GM19238 (cell line): ENCODE results near the gene FRMD4A.

ENCODE experiments used
- DNase-seq: peaks from one replicate; pipeline ENCODE4 v3.0.0; 2011; ENCODE audit warnings: low spot score; ENCODE audit not compliant: insufficient read length

The FRMD4A gene

DNA sequence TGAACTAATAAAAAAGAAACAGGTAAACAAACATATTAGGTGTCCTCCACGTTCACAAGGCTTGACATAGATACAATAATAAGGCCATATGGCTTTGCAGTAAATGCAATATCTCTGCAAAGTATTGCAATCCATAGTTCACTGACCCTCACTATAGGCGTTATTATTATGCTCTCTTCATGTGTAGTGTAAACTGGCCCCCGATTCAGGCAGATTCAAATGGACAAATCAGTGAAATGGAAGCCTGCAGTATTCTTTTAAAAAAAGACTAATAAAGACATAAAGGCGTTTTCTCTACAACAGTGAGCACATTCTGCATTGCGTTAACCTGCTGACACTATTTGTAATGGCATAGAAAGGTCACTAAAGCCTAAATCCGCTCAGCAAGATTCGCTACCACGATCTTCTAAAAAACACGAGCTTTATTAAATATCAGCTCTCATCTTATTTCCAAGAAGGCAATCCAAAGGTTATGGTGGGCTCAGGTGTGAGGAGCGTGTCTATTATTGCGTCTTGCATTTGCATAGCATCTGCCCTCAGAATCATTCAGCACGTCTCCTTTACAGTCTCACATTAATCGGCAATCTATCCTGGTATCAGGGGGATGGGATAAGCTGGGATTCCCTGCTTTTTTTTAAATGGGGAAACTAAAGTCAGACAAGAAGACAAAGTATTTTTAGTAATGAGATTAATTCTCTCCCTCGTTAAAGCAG, 36.2 kb downstream of the FRMD4A start:
- DNase-seq = no peak

DNA sequence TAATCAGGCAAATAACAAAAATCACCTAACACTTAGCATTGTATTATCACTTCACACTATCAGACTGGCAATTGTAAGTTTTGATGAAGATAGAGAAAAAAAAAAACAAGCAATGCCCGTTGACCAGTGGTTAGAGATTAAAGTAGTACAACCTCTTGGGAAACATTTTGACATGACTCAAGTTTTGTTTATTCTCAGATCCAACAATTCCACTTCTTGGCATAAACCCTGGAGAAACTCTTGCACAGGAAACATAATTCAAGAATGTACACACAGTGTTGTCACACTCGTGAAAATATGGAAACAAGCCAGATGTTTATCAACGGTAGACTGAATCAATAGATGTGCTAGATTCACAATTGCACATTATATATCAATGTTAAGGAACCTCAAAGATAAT, 37.2 kb downstream of the FRMD4A start:
- DNase-seq = no peak

DNA sequence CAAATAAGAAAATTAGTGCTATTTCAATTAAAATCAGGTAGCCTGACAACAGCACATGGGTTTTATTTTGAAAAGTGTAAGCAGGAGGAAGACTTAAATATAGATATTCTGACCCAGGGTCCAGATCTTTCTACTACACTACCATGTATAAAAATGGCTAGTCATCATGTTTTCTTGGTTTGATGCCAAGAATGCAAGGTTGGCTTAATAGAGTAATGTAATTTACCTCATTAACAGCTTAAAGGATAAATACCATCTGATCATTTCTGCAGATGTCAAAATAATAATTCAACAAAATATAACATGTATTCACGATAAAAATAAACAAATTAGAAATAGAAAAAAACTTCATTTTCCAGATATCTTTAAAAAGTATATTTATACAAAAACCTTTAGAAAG, 39.4 kb downstream of the FRMD4A start:
- no peak for DNase-seq

DNA sequence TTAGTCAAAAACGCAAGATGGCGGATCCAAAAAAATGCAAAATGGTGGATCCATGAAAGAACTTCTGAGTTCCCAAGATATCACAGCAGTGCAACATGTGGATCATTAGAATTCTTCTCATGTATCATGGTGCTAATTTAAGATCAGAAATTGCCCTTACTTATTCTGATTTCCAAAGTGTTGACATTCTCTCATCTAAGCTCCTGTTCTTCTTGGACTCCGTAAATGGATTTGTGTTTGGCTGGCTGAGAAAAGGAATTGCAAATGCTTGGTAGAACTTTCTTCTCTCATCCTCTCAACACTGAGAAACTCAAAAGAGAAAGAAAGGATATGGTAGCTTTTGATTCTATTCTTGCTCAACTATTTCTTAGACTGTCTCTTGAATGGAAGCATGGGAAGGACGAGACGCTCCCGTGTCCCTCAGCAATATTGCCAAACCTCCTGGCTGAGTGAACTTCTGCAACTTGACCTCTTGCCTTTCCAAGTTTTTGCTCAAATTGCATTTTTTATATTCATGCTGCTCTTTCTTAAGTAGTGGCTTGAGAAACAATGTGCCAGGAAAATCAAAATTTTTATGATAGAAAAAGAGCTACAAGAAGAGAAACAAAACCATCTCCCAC, 44.7 kb downstream of the FRMD4A start:
- no peak for DNase-seq

DNA sequence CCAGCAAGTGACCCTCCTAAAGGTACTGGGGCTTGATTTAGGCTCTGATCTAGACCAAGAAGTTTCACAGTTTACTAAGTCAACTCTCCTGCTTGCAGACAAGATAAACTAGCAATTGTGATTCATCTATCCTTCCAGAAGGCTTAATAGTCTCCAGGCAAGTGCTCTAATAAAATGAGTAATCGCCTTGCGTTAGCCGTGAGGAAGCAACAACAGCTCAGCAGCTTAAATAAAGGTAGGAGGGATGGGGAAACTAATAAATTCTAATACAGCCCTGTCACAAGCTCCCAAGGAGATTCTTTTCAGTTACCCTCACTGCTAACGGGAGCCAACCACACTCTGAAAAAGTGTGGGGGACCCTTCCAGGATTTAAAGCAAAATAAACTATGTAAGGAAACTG, 48.4 kb downstream of the FRMD4A start:
- DNase-seq = no peak

DNA sequence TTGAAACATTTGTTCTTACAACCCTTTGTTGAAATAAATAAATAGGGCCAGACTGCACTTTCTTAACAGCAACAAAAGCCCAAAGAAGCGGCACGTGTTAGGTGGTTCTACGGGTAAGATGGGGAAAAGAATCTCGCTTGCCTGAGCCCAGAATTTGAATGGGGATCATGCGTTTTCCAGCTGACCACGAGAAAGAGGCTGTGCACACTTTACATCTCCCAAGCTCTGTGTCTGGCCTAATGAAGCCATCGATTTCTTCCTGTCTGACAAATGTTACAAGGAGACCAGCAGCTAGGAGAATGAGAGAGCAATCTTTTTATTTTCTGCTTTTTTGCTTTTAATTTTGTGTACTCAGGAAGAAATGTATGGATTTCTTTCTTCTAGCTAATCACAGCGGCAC, 52.2 kb downstream of the FRMD4A start:
- no peak for DNase-seq

DNA sequence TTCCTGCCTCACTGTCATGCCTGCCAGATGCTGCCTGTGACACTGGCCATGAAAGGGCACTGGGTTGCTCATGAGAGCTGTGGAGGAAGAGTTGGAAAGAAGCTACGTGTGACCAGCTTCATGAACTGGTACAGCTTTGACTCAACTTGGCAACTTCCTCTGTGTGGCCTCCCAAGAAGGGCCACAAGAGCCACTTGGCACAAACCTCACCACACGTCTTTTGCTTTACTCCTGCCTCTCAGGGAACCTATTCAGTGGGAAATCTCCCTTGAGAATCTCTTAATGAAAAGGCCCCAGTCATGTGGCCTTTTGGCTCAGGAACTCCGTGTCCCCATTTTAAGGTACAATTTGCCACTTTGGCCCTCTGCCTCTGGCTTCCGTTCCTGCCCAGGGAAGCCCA, 54.5 kb downstream of the FRMD4A start:
- no peak for DNase-seq

DNA sequence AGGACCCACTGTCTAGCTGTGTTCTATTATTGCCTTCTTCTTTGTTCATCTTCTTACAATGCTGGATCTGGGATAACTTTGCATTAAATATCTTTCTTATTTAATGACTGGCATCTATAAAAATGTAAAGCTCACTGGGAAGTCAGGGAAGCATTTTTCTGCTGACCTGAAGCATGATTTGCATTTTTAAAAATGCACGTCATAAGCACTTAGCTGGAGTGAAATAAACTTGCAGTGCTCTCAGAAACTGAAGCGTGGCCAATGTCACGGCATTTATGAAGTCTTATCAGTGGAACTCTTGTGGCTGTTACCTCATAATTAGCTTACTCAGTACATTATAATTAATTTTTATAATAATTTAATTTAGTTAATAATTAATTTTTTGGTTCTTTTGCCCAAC, 59.1 kb downstream of the FRMD4A start:
- DNase-seq = no peak

DNA sequence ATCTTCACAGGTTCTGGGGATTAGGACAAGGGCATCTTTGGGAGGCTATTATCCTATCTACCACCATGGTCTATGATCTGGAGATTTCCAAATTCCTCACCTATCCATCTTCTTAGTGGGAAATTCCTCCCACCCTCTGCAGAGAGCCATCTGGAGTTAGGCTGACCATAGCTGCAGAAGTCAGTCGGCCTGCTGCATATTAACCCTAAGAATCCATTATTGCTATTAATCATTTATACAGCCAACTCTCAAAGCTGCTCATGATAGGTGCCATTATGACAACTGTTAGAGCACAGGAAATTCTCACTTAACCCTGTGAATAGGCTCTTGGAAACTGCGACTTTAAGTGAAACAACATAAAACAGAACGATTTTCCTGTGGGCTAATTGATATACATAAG, 60.4 kb downstream of the FRMD4A start:
- no peak for DNase-seq

DNA sequence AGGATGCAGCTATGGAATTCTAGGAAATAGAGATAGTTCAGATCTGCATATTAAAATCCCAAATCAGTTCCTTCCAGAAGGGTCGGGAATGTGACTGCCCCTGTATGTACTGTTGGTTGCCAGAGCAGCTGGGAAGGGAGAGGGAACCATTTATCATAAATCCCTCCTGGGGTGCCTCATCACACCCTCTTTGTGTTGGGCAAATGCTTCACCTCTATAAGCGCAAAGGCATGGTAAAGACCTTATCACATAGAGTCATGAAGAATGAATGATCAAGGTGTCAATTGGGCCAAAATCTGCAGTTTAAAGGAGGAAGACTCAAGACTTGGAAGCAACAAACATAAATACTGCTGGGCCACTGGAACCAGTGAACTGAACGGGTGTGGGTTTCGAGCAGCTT, 65.0 kb downstream of the FRMD4A start:
- DNase-seq = no peak

DNA sequence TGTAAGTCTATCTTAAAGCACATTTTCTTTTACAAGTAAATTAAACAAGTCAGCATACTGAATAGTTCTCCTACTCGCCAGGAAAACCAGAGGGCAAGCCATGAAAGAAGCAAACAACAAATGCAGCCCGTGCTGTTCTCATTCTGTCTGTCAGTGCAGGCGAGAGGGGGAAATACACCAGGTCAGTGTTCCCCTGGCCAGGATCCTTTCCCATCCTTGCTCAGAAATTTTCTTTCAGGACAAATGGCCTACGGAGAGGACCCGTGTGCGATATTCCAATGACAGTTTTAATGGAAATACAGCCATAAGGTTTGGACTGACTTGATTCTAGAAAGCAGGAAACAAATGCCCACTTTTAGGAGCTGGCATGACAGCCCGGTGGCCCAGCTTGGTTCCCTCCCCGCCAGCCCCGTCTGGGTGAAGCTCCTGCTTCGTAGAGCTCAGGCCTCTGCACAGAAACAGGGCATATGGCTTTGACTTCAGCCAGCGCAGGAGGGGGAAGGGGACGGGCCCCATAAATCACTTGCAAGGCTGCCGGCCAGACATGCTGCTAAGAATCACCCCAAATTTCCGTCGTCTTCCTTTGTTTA, 67.8 kb downstream of the FRMD4A start:
- DNase-seq = no peak

DNA sequence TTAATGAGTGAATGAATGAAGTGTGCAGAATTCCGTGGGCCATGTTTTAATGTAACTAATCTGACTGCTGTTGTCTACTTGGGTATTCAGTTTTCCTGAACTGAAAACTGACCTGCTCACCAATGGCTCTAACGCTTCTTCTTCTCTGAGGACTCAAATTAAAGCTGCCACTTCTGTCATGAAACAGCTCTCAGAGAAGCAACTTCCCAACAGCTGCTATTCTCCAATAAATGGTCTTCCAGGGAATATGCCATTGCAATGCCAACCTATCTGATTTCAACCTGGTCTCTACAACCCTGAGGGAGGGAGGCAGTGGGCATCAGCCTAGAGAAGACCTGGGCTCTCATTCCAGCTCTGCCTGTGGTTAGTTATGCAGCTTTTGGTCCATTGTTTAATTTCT, 69.4 kb downstream of the FRMD4A start:
- no peak for DNase-seq

DNA sequence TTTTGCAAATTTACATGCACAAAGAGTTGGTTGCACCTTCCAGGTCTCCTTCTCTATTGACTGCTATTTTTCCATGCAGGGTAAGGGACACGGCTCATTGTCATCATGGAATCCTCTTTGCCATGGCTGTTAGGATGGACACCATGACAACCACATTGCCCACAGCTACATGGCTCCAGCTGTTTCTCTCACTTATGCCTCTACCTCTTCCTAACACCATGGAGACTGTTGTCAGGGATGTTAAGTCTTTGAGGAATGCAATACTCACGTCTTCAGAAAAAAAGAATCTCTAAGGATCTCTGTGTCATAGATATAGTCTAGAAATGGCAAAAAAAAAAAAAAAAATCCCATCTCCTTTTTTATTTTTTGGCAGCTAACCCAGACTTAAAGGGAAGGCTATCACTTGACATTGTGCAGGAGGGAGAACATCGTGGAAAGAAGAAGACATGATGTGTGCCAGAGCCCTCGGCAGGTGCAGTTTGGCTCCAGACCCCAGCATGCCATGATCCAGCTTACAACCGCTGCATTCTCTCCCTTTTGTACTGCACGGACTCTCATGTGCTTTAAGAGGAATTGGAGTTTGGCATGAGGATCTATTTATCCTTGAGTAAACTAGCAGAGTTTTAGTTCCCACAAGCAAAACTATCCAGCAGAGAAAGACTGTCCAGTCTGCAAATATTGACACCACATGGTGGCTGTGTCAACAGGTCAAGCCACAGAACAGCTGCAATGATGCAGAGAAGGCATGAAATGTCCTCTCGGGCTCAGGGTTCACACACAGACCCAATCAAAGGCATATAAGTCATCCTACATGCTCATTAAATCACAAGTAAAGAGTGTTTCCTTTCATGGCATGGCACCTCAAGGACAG, 70.8 kb downstream of the FRMD4A start:
- no peak for DNase-seq

DNA sequence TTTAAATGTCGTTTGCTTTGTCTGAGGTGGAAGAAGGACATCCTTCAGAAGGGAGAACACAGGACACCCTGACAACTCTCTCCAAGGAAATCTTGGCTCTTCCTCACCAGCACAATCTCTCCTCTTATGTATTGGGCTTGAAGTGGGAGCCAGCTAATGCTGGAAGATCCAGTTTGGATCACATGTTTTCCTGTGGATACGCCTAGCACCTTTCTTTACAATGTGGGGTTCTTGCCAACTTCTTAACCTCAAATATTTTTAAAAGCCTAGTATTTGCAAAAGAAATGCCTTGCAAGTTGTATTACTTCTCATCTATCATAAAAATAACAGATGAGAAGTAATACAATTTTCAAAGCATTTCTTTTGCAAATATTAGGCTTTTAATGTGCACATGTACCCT, 76.4 kb downstream of the FRMD4A start:
- no peak for DNase-seq

DNA sequence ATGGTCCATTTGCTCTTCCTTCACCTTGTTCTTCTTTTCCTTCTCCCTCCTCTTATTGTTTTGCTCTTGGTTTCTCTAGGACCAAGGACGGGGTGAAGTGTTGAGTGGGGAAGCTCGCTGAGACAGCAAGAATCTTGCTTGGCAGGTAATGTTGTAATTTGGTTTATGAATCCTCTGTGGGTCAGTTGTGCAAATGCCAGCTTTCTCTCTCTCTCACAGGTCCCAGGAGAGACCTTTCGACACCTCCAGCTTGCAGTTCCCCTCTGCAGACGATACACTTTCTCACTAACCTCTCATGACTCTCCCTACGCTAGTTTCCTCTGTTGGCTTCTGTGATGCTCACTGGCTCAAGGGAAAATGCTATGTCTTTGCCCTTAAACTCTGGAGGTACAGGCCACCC, 77.0 kb downstream of the FRMD4A start:
- DNase-seq = no peak

DNA sequence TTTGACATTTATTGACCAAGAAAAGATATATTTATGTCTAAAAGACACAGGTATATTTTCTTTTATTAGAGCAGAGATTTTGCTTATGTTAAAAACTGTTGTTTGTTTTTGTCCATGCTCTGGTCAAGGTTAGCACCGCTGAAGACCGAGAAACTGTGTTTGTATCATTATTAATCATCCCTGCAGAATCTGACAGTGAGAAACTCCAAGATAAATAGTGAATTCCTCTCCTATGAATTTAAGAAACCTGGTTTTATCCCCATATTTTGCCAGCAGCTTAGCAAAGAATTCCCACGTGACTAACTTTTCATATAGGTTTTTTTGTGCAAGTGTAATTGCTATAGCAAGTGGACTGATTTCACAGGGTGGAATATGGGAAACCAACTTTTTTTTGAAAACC, 77.6 kb downstream of the FRMD4A start:
- DNase-seq = no peak

DNA sequence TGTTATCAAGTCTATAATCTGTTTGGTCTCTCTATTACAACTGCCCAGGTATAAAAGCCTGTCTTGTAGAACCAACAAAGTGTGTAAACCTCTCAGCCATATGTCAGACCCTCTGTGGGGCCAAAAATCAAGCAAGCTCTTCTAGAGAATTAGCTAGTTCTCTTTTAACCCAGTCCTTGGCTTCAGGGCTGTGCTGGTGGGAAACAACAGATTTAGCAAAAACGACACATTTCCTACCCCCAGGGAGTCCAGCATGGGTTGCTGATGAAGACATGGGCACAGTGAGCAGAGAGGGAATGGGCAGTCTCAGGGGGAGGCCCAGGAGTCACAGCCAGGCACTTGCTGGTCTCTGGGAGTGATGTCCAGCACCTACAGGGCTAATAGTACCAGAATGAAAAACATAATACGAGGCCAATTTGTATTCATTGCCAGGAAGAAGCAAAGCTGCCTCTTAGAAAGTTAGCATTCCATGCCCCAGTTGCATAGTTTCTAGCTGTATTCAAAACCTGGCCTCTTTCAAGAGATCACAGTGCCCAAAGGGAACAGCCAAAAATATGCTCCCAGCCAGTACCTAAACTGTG, 80.1 kb downstream of the FRMD4A start:
- DNase-seq = no peak

DNA sequence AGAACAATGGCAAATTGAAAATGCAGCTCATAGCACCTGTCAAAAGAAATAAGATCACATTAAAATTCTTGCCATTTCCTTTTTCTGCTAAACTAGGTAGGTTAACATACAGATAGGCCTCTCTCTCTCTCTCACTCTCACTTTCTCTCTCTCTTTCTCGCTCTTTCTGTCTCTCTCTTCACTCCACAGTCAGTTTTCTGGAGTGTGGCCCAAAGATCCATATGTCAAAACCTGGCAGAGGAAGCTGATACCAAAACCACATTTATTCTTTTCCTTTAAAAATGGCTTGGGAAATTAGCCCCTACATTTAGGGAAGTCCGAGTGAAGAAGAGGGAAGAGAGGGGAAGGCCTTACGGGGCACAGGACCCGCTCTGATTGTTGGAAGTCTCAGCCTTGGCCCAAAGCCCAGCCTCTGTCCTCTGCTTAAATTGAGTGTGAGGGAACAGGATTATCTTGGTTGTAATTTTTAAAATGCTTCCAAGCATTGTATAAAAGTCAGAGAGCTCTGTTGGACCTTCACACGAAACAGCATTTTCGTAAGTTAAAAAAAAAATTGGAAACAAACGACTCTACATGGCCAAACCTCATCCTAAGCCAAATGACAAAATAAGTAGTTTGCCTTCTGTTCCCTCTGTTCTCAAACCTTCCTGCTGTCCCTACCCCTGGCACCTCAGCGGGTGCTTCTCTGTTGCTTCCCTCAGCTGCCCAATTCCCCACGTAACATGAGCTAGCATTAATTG, 83.2 kb downstream of the FRMD4A start:
- no peak for DNase-seq

DNA sequence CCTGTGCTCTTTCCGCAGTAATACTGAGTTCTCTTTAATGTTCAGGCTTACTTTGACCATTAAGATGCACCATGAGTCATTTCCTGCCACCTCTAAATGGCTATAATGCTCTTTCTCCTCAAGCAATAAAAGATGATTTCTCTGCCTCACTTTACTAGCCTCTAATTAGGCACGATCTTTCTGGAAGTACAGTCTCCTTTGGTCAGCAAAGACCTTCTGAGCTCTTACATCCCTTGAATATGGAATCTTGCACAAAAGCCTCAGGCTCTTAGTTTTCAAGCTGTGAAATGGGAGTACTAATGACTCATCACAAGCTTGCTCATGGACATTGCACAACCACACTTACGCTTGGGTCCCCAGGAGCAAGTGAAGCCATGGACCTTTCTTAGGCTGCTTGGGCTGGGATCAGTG, 85.9 kb downstream of the FRMD4A start:
- no peak for DNase-seq

DNA sequence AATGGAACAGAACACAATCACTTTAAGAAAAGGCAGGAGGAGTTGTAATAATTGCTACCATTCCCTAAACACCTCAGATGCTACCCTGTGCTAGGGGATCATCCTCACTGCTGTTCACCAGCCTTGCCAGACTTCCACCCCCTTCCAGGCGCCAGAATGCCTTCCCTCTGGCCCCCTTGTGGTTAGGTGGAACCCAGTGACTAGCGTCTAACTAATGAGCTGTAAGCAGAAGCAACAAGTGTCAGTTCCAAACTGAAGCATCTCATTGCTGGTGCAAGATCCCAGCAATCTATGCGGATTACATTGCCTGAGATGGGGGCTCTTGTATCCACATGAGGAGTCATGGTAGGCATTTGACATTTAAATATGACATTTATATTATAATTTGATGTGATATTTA, 86.6 kb downstream of the FRMD4A start:
- no peak for DNase-seq

DNA sequence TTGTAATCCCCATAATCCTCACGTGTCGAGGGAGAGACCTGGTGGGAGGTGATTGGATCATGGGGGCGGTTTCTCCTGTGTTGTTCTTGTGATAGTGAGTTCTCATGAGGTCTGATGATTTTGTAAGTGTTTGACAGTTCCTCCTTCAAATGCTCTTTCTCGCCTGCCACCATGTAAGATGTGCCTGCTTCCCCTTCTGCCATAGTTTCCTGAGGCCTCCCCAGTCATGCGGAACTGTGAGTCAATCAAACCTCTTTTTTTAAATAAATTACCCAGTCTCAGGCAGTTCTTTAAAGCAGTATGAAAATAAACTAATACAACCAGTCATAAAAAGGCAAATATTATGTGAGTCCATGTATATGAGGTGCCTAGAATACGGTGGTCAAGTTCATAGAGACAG, 87.5 kb downstream of the FRMD4A start:
- no peak for DNase-seq
